Chondrocyte (in vitro differentiated cells): ENCODE data around the gene KIAA1328. TPM values are rescaled to one million over a fixed set of nuclear protein-coding genes. Genes with fewer than 3 reads are reported as not detected.
"Not testable (repeated sequence)": the region's sequence is repeated elsewhere in the genome, so short reads cannot be mapped to it uniquely, and the experiment has no call there.

ENCODE experiments used
- DNase-seq: peaks from one replicate; pipeline ENCODE4 v3.0.0; 2021; ENCODE audit warnings: mixed read lengths, low spot score
- H3K27ac Mint-ChIP-seq: one replicate; pipeline ENCODE4 v1.8.0; 2021; ENCODE audit warnings: mild to moderate bottlenecking, moderate library complexity, mixed read lengths; ENCODE audit not compliant: unreplicated experiment
- H3K27me3 Mint-ChIP-seq: 2 replicates; pipeline ENCODE4 v1.8.0; 2021; ENCODE audit warnings: low read depth, mixed read lengths
- H3K36me3 Mint-ChIP-seq: 2 replicates; pipeline ENCODE4 v1.8.0; 2021; ENCODE audit warnings: low read depth, mixed read lengths
- H3K4me1 Mint-ChIP-seq: 2 replicates; pipeline ENCODE4 v1.8.0; 2021; ENCODE audit warnings: low read depth, mild to moderate bottlenecking, mixed read lengths
- H3K4me3 Mint-ChIP-seq: one replicate; pipeline ENCODE4 v1.8.0; 2021; ENCODE audit warnings: mild to moderate bottlenecking, moderate library complexity, mixed read lengths; ENCODE audit not compliant: unreplicated experiment
- H3K9me3 Mint-ChIP-seq: 2 replicates; pipeline ENCODE4 v1.8.0; 2021; ENCODE audit warnings: low read depth, mixed read lengths
- total RNA-seq: library from RNA; stranded (reverse); gene quantifications from 3 replicates; pipeline ENCODE4 v1.2.1, GENCODE V29; 2021
- TF ChIP-seq, protein P1 (sequence below): fragments of 200-600 bp; sonication (generic); IDR thresholded peaks from 2 replicates; pipeline ENCODE4 v1.5.0; 2021; ENCODE audit warnings: antibody characterized with exemption, mild to moderate bottlenecking, moderate library complexity

Gene KIAA1328
- total RNA-seq, 1 donor from 2014 or later, result 6.3 TPM

- DNase-seq, result no peak
- Mint-ChIP-seq H3K4me3 (no peak overlapping the region), H3K4me1 (peaks cover 21% of the 10 kb centered on the region), H3K9me3 (no peaks in the 10 kb centered on the region), H3K36me3 (peaks cover 1% of the 10 kb centered on the region), H3K27me3 (no peaks in the 10 kb centered on the region), H3K27ac (no peak overlapping the region)
- TF ChIP-seq, protein P1, sequence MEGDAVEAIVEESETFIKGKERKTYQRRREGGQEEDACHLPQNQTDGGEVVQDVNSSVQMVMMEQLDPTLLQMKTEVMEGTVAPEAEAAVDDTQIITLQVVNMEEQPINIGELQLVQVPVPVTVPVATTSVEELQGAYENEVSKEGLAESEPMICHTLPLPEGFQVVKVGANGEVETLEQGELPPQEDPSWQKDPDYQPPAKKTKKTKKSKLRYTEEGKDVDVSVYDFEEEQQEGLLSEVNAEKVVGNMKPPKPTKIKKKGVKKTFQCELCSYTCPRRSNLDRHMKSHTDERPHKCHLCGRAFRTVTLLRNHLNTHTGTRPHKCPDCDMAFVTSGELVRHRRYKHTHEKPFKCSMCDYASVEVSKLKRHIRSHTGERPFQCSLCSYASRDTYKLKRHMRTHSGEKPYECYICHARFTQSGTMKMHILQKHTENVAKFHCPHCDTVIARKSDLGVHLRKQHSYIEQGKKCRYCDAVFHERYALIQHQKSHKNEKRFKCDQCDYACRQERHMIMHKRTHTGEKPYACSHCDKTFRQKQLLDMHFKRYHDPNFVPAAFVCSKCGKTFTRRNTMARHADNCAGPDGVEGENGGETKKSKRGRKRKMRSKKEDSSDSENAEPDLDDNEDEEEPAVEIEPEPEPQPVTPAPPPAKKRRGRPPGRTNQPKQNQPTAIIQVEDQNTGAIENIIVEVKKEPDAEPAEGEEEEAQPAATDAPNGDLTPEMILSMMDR, result no peak
Observed at GRCh38 chr18:37161491-37161890, 332.6 kb downstream of the KIAA1328 start.

DNA sequence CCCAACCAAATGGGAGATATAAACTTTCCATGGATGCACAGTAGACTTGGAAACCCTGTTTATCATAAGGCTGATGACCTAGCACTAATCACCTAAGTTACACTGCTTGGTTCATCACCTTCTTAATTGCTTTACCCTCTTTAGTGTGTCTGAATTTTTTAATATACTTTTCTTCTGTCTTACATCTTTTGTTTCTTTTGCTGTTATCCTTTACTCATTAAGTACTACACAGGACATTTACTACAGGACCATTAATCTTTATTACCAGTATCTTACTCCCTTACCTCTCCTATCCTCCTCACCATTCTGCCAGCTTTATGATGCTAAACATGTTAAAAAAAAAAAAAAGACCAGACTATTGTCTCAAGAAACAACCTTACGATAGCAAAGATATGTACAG, 333.6 kb downstream of the KIAA1328 start:
- H3K36me3 Mint-ChIP-seq, result peaks cover 1% of the 10 kb centered on the region
- TF ChIP-seq, protein P1, result no peak
- no peak overlapping the region for H3K27ac Mint-ChIP-seq
- no peak overlapping the region for H3K4me3 Mint-ChIP-seq
- DNase-seq, result no peak
- H3K4me1 Mint-ChIP-seq, result peaks cover 21% of the 10 kb centered on the region
- H3K27me3 Mint-ChIP-seq, result no peaks in the 10 kb centered on the region
- no peaks in the 10 kb centered on the region for H3K9me3 Mint-ChIP-seq

DNA sequence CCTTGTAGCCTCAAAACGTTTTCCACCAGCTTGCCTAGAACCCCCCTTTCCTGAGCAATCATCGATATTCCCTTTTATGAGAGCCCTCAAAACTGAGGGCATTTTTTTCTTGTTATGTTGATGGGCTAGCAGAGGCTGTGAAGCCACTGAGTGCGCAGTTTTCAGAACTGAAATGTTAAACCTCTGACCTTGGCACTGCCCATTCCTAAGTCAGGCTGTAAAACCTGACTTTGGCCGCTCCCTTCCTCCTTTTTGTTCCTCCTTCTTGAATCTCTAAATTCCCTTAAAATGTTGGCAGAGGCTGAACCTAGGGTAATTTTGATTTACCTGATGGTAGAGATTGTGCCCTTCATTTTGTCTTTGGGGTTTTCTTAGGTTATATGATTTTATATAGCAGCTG, 334.2 kb downstream of the KIAA1328 start:
- TF ChIP-seq, protein P1, result no peak
- Mint-ChIP-seq H3K27me3 (no peaks in the 10 kb centered on the region), H3K36me3 (peaks cover 1% of the 10 kb centered on the region), H3K4me1 (peaks cover 21% of the 10 kb centered on the region), H3K4me3 (no peak overlapping the region), H3K9me3 (no peaks in the 10 kb centered on the region), H3K27ac (no peak overlapping the region)
- DNase-seq, result no peak

- no peak overlapping the region for H3K27ac Mint-ChIP-seq
Observed at GRCh38 chr18:37166491-37166890, 337.6 kb downstream of the KIAA1328 start.

GRCh38 chr18:37166966-37167365, 338.0 kb downstream of the KIAA1328 start:
- not testable (repeated sequence) for H3K27me3 Mint-ChIP-seq, H3K4me1 Mint-ChIP-seq, DNase-seq, H3K9me3 Mint-ChIP-seq, H3K4me3 Mint-ChIP-seq, H3K27ac Mint-ChIP-seq, H3K36me3 Mint-ChIP-seq
- TF ChIP-seq, protein P1, result peak; percentile 11

More at GRCh38 chr18:37166491-37166890, 337.6 kb downstream of the KIAA1328 start:
- H3K36me3 Mint-ChIP-seq, result peaks cover 1% of the 10 kb centered on the region
- TF ChIP-seq, protein P1, result no peak
- H3K4me1 Mint-ChIP-seq, result no peaks in the 10 kb centered on the region
- H3K9me3 Mint-ChIP-seq, result no peaks in the 10 kb centered on the region
- DNase-seq, result no peak
- H3K27me3 Mint-ChIP-seq, result no peaks in the 10 kb centered on the region
- no peak overlapping the region for H3K4me3 Mint-ChIP-seq
